Activated CD4-positive, alpha-beta T cell treated with anti-CD3 and anti-CD28 coated beads for 48 hours (primary cell): ENCODE measurements around the gene IGBP1.
A peak's percentile ranks its signal among the peaks of the same experiment; 100 is the strongest.
"Not testable (repeated sequence)": the region's sequence is repeated elsewhere in the genome, so short reads cannot be mapped to it uniquely, and the experiment has no call there.

Source experiments
- DNase-seq: peaks from one replicate; pipeline ENCODE4 v3.0.0-alpha.2; 2020

IGBP1 gene

DNA sequence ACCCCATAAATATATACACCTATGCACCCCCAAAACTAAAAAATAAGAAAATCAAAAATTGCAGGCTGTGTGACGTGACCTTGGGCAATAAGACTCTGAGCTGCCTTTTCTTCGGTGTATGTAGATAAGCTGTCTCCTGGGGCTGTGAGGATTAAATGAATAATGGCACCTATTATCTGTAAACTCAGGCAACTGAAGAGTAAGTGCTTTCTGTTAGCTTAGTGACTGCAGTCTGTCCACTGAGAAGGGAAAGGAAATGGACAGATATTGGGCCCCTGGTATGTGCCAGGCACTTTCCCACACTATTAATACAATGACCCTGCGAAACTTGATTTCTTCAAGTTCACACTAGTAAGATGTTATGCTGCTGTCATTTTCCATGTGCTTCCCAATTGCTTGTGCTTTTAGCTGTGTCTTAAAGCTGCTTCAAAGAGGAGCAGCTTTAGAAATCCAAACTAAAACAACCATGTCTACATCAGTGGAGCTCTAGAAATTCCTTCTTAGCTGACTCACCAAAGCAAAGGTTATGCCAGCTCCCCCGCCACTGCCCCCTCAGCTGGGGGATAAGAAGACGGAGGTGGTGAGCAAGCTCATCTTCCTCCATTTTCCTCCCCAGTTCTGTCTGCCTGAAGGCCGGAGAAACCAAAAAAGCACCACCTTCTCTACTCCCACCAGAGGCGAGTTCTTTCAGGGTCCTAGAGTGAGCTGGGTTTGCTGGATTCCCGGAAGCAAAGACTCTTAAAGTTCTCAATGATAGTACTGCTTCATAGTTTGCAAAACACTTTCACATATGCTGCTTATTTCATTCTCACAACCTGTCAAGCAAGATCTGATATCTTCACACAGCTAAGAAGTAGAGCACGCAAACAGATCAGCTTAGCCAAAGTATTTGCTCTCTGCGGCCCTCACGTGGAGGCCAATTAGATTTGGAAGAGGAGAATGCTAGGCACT is 35.3 kb downstream of the IGBP1 start:
- no peak for DNase-seq

DNA sequence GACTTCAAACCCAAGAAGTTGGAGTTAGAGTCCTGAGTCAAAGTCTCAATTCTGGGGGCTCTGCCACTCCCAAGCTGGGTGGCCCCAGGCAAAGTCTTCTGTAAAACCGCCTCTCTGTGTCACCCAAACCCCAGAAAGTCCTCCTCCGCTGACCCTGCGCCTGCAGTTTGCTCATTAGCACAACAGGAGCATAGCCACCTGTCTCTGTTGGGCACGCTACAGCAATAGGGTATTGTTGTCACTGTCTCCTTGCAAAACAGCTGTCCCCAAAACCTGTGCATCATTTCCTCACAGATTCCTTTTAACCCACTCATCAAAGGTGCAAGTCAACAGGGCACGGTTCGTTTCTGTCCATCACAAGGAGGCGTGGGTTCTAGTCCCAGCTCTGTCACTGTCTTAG is 36.0 kb downstream of the IGBP1 start:
- DNase-seq = no peak

DNA sequence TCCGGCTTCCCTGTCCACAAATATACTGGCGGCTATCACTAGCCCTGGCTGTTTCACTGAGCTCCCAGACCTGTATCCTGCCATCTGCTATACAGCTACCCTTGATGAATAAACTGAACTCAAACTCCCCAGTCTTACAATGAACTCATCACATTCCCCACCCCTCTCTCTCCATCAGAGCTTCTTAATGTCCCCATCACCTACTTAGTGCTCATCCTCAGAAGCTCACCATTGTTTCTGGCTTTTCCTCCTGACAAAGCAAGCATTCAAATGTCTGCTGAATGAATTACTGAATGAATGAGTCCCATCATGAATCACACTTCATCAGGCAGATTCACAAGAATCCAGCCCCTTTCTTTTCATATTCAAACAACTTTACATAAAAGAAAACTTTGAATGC is 38.4 kb downstream of the IGBP1 start:
- DNase-seq = no peak

DNA sequence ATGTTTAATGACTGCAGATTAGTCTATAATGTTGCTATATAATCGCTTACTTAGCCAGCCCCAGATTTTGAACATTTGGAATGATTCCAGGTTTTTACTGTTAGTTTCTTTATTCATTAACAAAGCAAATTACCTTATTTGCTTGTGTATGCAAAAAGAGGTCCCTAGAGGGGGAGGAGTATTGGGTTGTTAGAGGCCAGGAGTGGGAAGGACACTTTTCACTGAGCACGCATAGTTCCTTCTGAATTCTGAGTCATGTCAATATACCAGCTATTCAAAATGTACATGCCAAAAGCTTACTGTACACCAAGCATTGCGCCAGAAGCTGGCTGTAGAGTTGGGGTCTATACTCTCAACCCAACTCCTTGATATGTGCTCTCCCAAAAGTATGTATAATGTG is 39.0 kb downstream of the IGBP1 start:
- DNase-seq = no peak

- no peak for DNase-seq
Measured at GRCh38 chrX:70172964-70173363, 39.7 kb downstream of the IGBP1 start.

DNA sequence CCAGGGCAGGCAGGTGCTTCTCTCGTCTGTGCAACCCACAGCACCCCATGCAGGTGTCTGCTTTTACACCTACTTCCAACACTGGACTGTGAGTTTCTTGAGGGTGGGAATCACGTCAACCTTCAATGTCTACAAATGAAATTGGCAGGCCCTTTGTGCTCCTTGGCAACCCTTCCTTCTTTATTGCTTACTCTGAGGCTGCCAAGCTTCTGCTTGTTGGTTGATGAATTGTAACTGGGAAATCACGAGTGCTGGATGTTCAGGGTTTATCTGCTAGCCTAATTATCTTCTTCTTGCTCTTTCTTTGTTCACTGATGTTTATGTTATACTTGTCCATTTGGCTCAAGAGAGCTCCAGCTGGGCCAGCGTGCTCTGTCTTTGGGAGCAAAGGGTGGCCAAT is 41.5 kb downstream of the IGBP1 start:
- DNase-seq = no peak

GRCh38 chrX:70175338-70175737 is 42.1 kb downstream of the IGBP1 start:
- DNase-seq = no peak

GRCh38 chrX:70176938-70177533 is 43.8 kb downstream of the IGBP1 start, which contains the start of gene DGAT2L6:
TSS of gene DGAT2L6 (plus strand) at chrX:70177483. CDS start at chrX:70177583, 100 bp downstream.
- DNase-seq = no peak

GRCh38 chrX:70183091-70183490 is 49.8 kb downstream of the IGBP1 start:
- DNase-seq = no peak

GRCh38 chrX:70190225-70190624 is 57.0 kb downstream of the IGBP1 start:
- no peak for DNase-seq

GRCh38 chrX:70196961-70197720 is 63.9 kb downstream of the IGBP1 start:
- peak; percentile 74 for DNase-seq

DNA sequence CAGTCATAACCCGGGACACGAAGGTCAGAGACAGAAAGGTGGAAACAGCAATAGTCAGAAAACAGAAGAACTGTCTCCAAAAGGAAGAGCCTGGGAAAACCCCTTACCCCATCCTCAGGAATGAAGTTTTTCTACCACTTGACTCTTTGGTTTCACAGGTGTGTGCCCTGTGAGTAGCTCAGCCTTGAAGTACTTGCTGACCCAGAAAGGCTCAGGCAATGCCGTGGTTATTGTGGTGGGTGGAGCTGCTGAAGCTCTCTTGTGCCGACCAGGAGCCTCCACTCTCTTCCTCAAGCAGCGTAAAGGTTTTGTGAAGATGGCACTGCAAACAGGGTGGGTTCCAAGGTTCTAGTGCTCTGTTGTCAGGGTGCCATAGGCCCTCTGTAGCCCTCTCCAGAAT is 68.5 kb downstream of the IGBP1 start:
- DNase-seq = no peak

DNA sequence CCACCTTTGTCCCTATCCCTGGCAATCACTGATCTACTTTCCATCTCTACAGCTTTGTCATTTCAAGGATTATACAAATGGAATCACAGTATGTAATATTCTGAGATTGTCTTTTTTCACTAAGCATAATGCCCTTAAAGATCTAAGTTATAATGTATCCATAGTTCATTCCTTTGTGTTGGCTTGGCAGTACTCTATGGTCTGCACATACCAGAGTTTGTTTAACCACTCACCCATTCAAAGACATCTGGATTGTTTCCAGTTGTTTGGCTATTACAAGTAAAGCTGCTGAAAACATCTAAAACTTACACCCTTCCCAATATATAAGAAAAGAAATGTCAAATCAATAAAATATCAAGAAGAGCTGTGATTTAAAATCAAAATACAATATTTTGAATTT is 75.2 kb downstream of the IGBP1 start:
- no peak for DNase-seq

DNA sequence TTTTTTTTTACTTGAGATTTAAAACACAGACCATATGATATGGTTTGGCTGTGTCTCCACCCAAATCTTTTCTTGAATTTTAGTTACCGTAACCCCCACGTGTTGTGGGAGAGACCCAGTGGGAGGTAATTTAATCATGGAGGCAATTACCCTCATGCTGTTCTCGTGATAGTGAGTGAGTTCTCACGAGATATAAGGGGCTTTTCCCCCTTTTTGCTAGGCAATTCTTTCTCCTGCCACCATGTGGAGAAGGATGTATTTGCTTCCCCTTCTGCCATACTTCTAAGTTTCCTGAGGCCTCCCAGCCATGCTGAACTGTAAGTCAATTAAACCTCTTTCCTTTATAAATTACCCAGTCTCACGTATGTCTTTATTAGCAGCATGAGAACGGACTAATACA is 76.3 kb downstream of the IGBP1 start:
- not testable (repeated sequence) for DNase-seq
